Measurements from ENCODE around the gene F13A1. TPM values are rescaled to one million over a fixed set of nuclear protein-coding genes. Genes with fewer than 3 reads are reported as not detected.

Gene F13A1
- total RNA-seq: 100 to 1,000 TPM in 2 of 4 donors, 10 to 100 TPM in 2; 28.8 to 303 (median 117) TPM

DNA sequence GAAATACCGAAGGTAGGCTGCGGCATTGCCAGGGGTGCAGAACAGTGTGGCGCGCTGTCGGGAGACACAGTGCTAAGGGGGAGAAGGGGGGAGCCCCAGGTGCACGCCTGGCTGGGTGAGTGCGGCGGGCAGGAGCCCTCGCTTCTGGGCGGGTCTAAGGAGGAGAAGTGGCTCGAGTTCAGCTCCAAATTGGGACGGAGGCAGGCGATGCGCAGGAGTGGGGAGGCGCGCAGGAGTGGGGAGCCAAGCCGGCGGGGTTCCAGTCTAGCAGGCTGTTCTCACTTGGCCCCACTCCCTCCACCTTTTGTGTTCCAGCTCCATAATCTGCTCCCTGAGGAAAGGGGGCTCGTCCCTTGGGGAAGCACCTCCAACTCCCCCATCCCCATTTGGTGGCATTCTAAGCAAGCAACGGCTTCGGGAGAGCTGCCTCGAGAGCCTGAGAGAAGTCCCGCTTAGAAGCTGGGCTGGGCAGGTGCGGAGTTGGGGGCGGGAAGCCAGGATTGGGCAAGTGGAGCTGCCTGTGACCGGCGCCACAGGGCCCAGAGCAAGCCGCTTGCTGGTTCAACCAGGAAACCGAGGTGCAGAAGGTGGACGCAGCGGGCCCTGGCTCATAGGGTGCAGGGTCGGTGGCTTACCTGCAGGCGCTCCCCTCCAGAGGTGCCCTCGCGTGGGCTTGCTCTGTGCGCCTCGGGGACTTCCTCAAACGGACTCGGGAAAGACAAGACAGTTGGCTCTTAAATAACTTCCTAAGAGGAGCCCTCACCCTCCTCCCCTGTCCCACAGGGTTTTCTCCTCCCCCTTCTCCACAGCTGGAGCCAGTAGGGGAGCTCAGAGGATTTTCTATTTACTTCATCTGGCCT is at the start of gene F13A1:
Gene F13A1 (minus strand): TSS at position 711 of the 860 bp plus-strand sequence. CDS start 1,998 bp downstream, outside the sequence.
- TF ChIP-seq, protein P1, sequence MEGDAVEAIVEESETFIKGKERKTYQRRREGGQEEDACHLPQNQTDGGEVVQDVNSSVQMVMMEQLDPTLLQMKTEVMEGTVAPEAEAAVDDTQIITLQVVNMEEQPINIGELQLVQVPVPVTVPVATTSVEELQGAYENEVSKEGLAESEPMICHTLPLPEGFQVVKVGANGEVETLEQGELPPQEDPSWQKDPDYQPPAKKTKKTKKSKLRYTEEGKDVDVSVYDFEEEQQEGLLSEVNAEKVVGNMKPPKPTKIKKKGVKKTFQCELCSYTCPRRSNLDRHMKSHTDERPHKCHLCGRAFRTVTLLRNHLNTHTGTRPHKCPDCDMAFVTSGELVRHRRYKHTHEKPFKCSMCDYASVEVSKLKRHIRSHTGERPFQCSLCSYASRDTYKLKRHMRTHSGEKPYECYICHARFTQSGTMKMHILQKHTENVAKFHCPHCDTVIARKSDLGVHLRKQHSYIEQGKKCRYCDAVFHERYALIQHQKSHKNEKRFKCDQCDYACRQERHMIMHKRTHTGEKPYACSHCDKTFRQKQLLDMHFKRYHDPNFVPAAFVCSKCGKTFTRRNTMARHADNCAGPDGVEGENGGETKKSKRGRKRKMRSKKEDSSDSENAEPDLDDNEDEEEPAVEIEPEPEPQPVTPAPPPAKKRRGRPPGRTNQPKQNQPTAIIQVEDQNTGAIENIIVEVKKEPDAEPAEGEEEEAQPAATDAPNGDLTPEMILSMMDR (IDR thresholded peaks at IDR 0.05): no peak
- TF ChIP-seq POLR2AphosphoS5 (IDR thresholded peaks at IDR 0.05) (peak; percentile 32), POLR2A (IDR thresholded peaks at IDR 0.05) (peak; percentile 48 to 61)
- no peaks in the 10 kb centered on the region for H3K36me3 ChIP-seq
- peak; percentile 40 for ATAC-seq
- no peaks in the 10 kb centered on the region for H3K9me3 ChIP-seq
- H3K4me3 ChIP-seq: peak within 1 kb of the TSS in 1 of 2 donors; percentile 42
- 15 to 33% methylated on average over 3 to 18 of the region's 39 CpGs for WGBS, 2 donors (ENCODE audit: low coverage in 1 of 2)
- no peaks in the 10 kb centered on the region for H3K4me1 ChIP-seq
- H3K27ac ChIP-seq: peak within 1 kb of the TSS in 3 of 4 donors; percentile 11 to 30 (median 14)
- peaks cover 71% of the 10 kb centered on the region for H3K27me3 ChIP-seq

DNA sequence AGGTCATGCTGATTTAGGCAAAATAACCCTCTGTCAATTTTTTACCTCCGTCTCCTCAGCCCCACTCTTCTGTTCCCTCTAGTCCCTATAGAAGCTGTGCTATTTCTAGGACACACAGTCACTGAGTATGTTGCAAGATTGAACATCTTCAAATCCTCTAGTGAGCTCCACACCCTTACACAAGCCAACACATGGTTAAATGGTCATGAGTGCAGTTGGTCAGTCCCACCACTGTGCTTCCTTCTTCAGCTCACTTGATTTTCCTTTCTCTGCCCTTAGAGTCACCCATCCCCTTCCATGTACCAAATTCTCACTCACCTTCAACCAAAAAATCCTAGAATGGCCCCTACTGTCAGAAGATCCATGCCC is 48.2 kb upstream of the F13A1 start:
- no peak for ATAC-seq
- 87 to 91% methylated on average over 1 of the region's 1 CpG for WGBS, 2 donors (ENCODE audit: low coverage in 1 of 2)

DNA sequence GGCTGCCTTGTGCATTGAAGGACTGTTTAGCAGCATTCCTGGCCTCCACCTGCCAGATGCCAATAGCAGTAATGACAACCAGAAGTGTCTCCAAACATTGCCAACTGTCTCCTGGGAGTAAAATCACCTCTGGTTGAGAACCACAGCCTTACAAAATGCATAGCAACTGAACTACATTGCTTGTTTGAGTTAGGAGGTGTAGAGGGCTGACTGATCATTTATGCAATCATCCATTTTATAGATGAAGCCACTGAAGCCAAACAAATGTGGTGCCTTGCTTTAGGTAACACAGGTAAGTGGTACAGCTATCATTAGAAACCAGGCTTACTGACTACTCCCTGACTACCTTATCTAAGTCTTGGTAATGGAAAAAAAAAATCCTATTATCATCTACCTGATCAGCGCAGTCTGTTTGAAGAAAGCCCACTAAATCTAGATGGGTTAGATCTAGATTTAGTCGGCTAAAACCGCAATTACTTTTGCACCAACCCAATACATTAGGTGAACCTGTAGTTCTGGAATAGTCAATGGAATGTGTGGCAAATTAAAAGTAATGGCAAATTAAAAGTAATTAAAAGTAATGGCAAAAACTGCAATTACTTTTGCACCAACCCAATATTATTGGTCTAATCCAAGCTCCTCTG is 47.7 kb upstream of the F13A1 start:
- TF ChIP-seq, protein P1 (IDR thresholded peaks at IDR 0.05): no peak
- no peak for TF ChIP-seq POLR2A (IDR thresholded peaks at IDR 0.05)
- TF ChIP-seq EP300 (IDR thresholded peaks at IDR 0.05): no peak
- no peak for TF ChIP-seq POLR2AphosphoS5 (IDR thresholded peaks at IDR 0.05)
- no peak overlapping the region for H3K27ac ChIP-seq
- no peaks in the 10 kb centered on the region for H3K27me3 ChIP-seq
- H3K4me3 ChIP-seq: no peak overlapping the region
- no peaks in the 10 kb centered on the region for H3K36me3 ChIP-seq
- peaks cover 0 to 7% (median 0%) of the 10 kb centered on the region in 3 donors for H3K9me3 ChIP-seq
- no peaks in the 10 kb centered on the region for H3K4me1 ChIP-seq
- 86 to 95% methylated on average over 3 of the region's 3 CpGs for WGBS, 2 donors (ENCODE audit: low coverage in 1 of 2)
- no peak for ATAC-seq

More for the DNA sequence above, 48.2 kb upstream of the F13A1 start:
- Histone ChIP-seq H3K4me1 (no peaks in the 10 kb centered on the region), H3K9me3 (peaks cover 0 to 10% (median 0%) of the 10 kb centered on the region in 3 donors), H3K27me3 (no peaks in the 10 kb centered on the region), H3K4me3 (no peak overlapping the region), H3K27ac (no peak overlapping the region), H3K36me3 (no peaks in the 10 kb centered on the region)
- TF ChIP-seq POLR2AphosphoS5 (IDR thresholded peaks at IDR 0.05) (no peak), EP300 (IDR thresholded peaks at IDR 0.05) (no peak), POLR2A (IDR thresholded peaks at IDR 0.05) (no peak)
- TF ChIP-seq, protein P1 (IDR thresholded peaks at IDR 0.05): no peak

DNA sequence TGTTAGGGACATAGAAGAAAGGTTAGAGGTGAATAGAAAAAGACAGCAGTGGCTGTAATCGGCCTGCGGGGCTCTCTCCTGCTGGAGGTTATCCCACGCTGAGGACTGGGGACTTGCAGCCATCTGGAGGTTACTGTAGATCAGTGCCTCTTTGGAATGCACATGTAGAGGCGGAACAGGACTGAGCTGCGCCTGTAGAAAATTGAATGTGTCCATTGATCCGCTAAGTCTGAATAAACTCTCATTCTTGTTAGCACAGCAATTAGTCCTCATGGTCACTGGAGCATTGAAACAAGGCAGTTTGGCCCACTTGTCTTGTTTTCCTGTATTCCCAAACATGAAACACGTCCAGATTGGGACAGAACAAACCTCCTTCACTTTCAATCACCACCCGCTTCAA is 46.3 kb upstream of the F13A1 start:
- WGBS, 2 donors (ENCODE audit: low coverage in 1 of 2): 45 to 66% methylated on average over 5 to 8 of the region's 8 CpGs
- Histone ChIP-seq H3K4me3 (no peak overlapping the region), H3K27ac (no peak overlapping the region), H3K9me3 (no peaks in the 10 kb centered on the region), H3K4me1 (no peaks in the 10 kb centered on the region), H3K27me3 (no peaks in the 10 kb centered on the region), H3K36me3 (no peaks in the 10 kb centered on the region)
- TF ChIP-seq POLR2AphosphoS5 (IDR thresholded peaks at IDR 0.05) (no peak), POLR2A (IDR thresholded peaks at IDR 0.05) (no peak), EP300 (IDR thresholded peaks at IDR 0.05) (no peak)
- TF ChIP-seq, protein P1 (IDR thresholded peaks at IDR 0.05): no peak
- no peak for ATAC-seq

Measured in gastroesophageal sphincter (tissue), 4 donors.